Endothelial cell of umbilical vein (primary cell): ENCODE measurements around the gene CCDC92B. TPM values are rescaled to one million over a fixed set of nuclear protein-coding genes. Genes with fewer than 3 reads are reported as not detected.

Experiments
- BruUV-seq: library from RNA; stranded (reverse); fragments of 400-500 nt; replicated peaks from 2 replicates; lab custom pipeline; 2021; lab: Mats Ljungman, UMichigan
- CTCF ChIA-PET: fragments of 300-600, 350-600 bp; sonication (Branson Sonifier 250); formaldehyde crosslinking; loops from one replicate; lab custom pipeline; 2021; ENCODE audit warnings: antibody characterized with exemption, inconsistent platforms; lab: Charles Lee
- POLR2A ChIA-PET: fragments of 300-600, 350-600 bp; sonication (Branson Sonifier 250); formaldehyde crosslinking; loops from one replicate; lab custom pipeline; 2021; ENCODE audit warnings: antibody characterized with exemption, inconsistent platforms; lab: Charles Lee
- DNase-seq: peaks from one replicate; pipeline ENCODE4 v3.0.0-alpha.2; 2011; ENCODE audit warnings: low read depth, low spot score
- FAIRE-seq: peaks from 2 replicates; lab custom pipeline; 2011; peaks lifted over from hg19 to GRCh38; lab: Jason Lieb, UNC
- H2AFZ ChIP-seq: 2 replicates; pipeline ENCODE4 v1.6.0; 2012; ENCODE audit warnings: low read depth, low read length, control low read depth, inconsistent platforms
- H3K27ac ChIP-seq: 2 replicates; pipeline ENCODE4 v1.5.1; 2011; ENCODE audit warnings: low read depth, mild to moderate bottlenecking, control low read depth, low read length, moderate library complexity; ENCODE audit not compliant: insufficient read depth
- H3K27me3 ChIP-seq, 2 experiments: 2 replicates each; pipeline versions ENCODE4 v1.6.0 to v1.6.1; 2011; ENCODE audit warnings: low read length in 2 of 2, mixed read lengths in 1 of 2; ENCODE audit not compliant: control insufficient read depth in 2 of 2, insufficient read depth in 2 of 2
- H3K36me3 ChIP-seq, 2 experiments: 2 replicates in 1 of 2; 3 replicates in 1 of 2; pipeline ENCODE4 v1.5.1; 2011; ENCODE audit warnings: low read length in 2 of 2, mild to moderate bottlenecking in 1 of 2, moderate library complexity in 1 of 2; ENCODE audit not compliant: control insufficient read depth in 2 of 2, insufficient read depth in 2 of 2; ENCODE audit errors: extremely low read depth in 1 of 2
- H3K4me1 ChIP-seq: 3 replicates; pipeline ENCODE4 v1.5.1; 2011; ENCODE audit warnings: mild to moderate bottlenecking, low read length; ENCODE audit not compliant: control insufficient read depth, insufficient read depth; ENCODE audit errors: extremely low read depth
- H3K4me2 ChIP-seq: 2 replicates; pipeline ENCODE4 v1.6.1; 2011; ENCODE audit warnings: low read length, control low read depth, mixed read lengths; ENCODE audit not compliant: insufficient read depth
- H3K4me3 ChIP-seq, 3 experiments: fragments of 200-600 bp in 1 of 3; sonication (generic), shearing (Covaris generic) in 1 of 3; replicated peaks in 1 of 3; 2 replicates each; pipeline ENCODE4 v1.5.1; 2011 to 2016; ENCODE audit warnings: control low read depth in 3 of 3, low read length in 3 of 3, mild to moderate bottlenecking in 2 of 3, inconsistent platforms in 1 of 3, low read depth in 1 of 3, moderate library complexity in 1 of 3; ENCODE audit not compliant: insufficient read depth in 1 of 3
- H3K79me2 ChIP-seq: 2 replicates; pipeline ENCODE4 v1.6.0; 2012; ENCODE audit warnings: low read length, inconsistent platforms; ENCODE audit not compliant: control insufficient read depth, insufficient read depth
- H3K9ac ChIP-seq: replicated peaks from 2 replicates; pipeline ENCODE3; 2011; ENCODE audit warnings: low read length, control low read depth; ENCODE audit not compliant: insufficient read depth; ENCODE audit errors: extremely low read depth
- H3K9me1 ChIP-seq: replicated peaks from 3 replicates; pipeline ENCODE4 v1.6.0; 2011; ENCODE audit warnings: mild to moderate bottlenecking, low read length; ENCODE audit not compliant: control insufficient read depth, insufficient read depth; ENCODE audit errors: extremely low read depth
- H3K9me3 ChIP-seq: replicated peaks from 2 replicates; pipeline ENCODE4 v1.5.1; 2012; ENCODE audit warnings: low read length, inconsistent platforms; ENCODE audit not compliant: control insufficient read depth, insufficient read depth
- H4K20me1 ChIP-seq: replicated peaks from 2 replicates; pipeline ENCODE3; 2011; ENCODE audit warnings: mild to moderate bottlenecking, low read length; ENCODE audit not compliant: control insufficient read depth, insufficient read depth; ENCODE audit errors: extremely low read depth
- EZH2 ChIP-seq: IDR thresholded peaks from 2 replicates; pipeline ENCODE4 v1.6.1; 2012; ENCODE audit warnings: borderline replicate concordance, low read depth, mild to moderate bottlenecking, moderate library complexity, low read length, inconsistent platforms; ENCODE audit not compliant: severe bottlenecking
- GATA2 ChIP-seq: IDR thresholded peaks from 2 replicates; pipeline ENCODE4 v1.7.0; 2011; ENCODE audit warnings: low read depth, mild to moderate bottlenecking, moderate library complexity, mixed read lengths, low read length; ENCODE audit not compliant: insufficient read length, insufficient read depth
- MYC ChIP-seq: IDR thresholded peaks from one replicate; pipeline ENCODE4 v1.6.1; 2011; ENCODE audit warnings: mild to moderate bottlenecking, low read depth, low read length
- POLR2A ChIP-seq: IDR thresholded peaks from 2 replicates; pipeline ENCODE4 v1.6.1; 2012; ENCODE audit warnings: low read depth, mild to moderate bottlenecking, control low read depth, low read length
- POLR2AphosphoS5 ChIP-seq: IDR thresholded peaks from 2 replicates; pipeline ENCODE4 v1.6.1; 2012; ENCODE audit warnings: low read depth, mild to moderate bottlenecking, control low read depth, low read length, moderate library complexity; ENCODE audit not compliant: insufficient read depth
- dilution Hi-C: fragments of 300-500 bp; cut with MboI; formaldehyde crosslinking; loops from one replicate; pipeline ENCODE4 v1.15.0; 2019; ENCODE audit warnings: low sequenced_read_pairs; ENCODE audit not compliant: extremely low pct_ligation_motif_present
- intact Hi-C: fragments of 100-400 bp; cut with micrococcal nuclease; formaldehyde crosslinking; loops from one replicate; pipeline ENCODE4 v1.10.0; 2022
- polyA plus RNA-seq, 4 experiments: library from polyadenylated mRNA; depleted of rRNA in 3 of 4; stranded (reverse) in 3 of 4; unstranded in 1 of 4; fragments of >200 nt; gene quantifications; 2 replicates each; pipeline versions ENCODE4 v1.2.1 to v1.2.3, GENCODE V29; 2011 to 2012; ENCODE audit warnings: missing spikeins in 1 of 4
- total RNA-seq: library from RNA; stranded (reverse); gene quantifications from 2 replicates; pipeline ENCODE4 v1.2.3, GENCODE V29; 2021

Gene CCDC92B
- total and polyA plus RNA-seq, 2 donors (not counting 3 experiments of a cell fraction or from before 2014, with no cell fraction given) = not detected

GRCh38 chr17:2688351-2689342 lies 60.8 kb downstream of the CCDC92B start:
- peak; percentile 44 for TF ChIP-seq POLR2AphosphoS5
- TF ChIP-seq POLR2A = peak; percentile 35
- no peak for TF ChIP-seq EZH2
- H3K27me3 ChIP-seq = no peaks in the 10 kb centered on the region
- BruUV-seq = no TSS peak
- H3K4me2 ChIP-seq = no peak overlapping the region
- no peaks in the 10 kb centered on the region for H3K79me2 ChIP-seq
- ChIA-PET CTCF (no interaction called here), POLR2A (no interaction called here)
- intact Hi-C loops = no loop called here
- no peak overlapping the region for H3K9ac ChIP-seq
- no peak overlapping the region for H3K4me3 ChIP-seq
- H3K27ac ChIP-seq = no peak overlapping the region
- no peaks in the 10 kb centered on the region for H3K9me1 ChIP-seq
- dilution Hi-C loops = no loop called here
- peaks cover 3% of the 10 kb centered on the region for H4K20me1 ChIP-seq
- H3K4me1 ChIP-seq = no peaks in the 10 kb centered on the region
- H3K36me3 ChIP-seq = peaks cover 0 to 10% of the 10 kb centered on the region in 2 experiments
- H2AFZ ChIP-seq = no peak overlapping the region
- DNase-seq (no peak), FAIRE-seq (no peak)
- no peaks in the 10 kb centered on the region for H3K9me3 ChIP-seq

GRCh38 chr17:2687074-2687418 lies 62.4 kb downstream of the CCDC92B start:
- H3K36me3 ChIP-seq = peaks cover 4 to 10% of the 10 kb centered on the region in 2 experiments
- H3K4me1 ChIP-seq = no peaks in the 10 kb centered on the region
- FAIRE-seq = no peak
- H3K9ac ChIP-seq = no peak overlapping the region
- H3K27ac ChIP-seq = no peak overlapping the region
- no peaks in the 10 kb centered on the region for H3K9me1 ChIP-seq
- intact Hi-C loops = no loop called here
- dilution Hi-C loops = no loop called here
- no peak for DNase-seq
- BruUV-seq = no TSS peak
- CTCF ChIA-PET = interaction anchor here (0.6 to 1.9 kb wide), 2 partner anchors 12 to 34 kb away, joined by 3 to 12 read pairs; no protein-coding TSS in a partner anchor
- peaks cover 2% of the 10 kb centered on the region for H3K79me2 ChIP-seq
- no peaks in the 10 kb centered on the region for H3K27me3 ChIP-seq
- TF ChIP-seq POLR2AphosphoS5 (peak; percentile 40), GATA2 (no peak), MYC (no peak)
- H4K20me1 ChIP-seq = peaks cover 3% of the 10 kb centered on the region
- H3K9me3 ChIP-seq = no peaks in the 10 kb centered on the region
- no peak overlapping the region for H3K4me2 ChIP-seq
- no peak overlapping the region for H2AFZ ChIP-seq
- POLR2A ChIA-PET = no interaction called here
- H3K4me3 ChIP-seq = no peak overlapping the region
